H1 (cell line): ENCODE data around the gene IER5.

Experiments
- ASH2L ChIP-seq: fragments of 200-600, 300-600 bp; sonication (generic); IDR thresholded peaks from one replicate; pipeline ENCODE4 v1.7.1; 2017; ENCODE audit warnings: low read length
- CEBPB ChIP-seq: IDR thresholded peaks from 2 replicates; pipeline ENCODE4 v1.6.1; 2012; ENCODE audit warnings: low read depth, low read length
- CTCF ChIP-seq, 3 experiments: IDR thresholded peaks; 1 replicate in 2 of 3; 2 replicates in 1 of 3; pipeline versions ENCODE4 v1.5.1 to v1.6.1; 2011; ENCODE audit warnings: low read length in 3 of 3, mild to moderate bottlenecking in 3 of 3, inconsistent platforms in 2 of 3, low read depth in 1 of 3, moderate library complexity in 1 of 3; ENCODE audit not compliant: insufficient read depth in 1 of 3; ENCODE audit errors: control extremely low read depth in 1 of 3
- EGR1 ChIP-seq: IDR thresholded peaks from 2 replicates; pipeline ENCODE4 v1.6.1; 2011; ENCODE audit warnings: low read depth, low read length, borderline replicate concordance
- EZH2 ChIP-seq: fragments of 200-600 bp; sonication (generic); IDR thresholded peaks from 2 replicates; pipeline ENCODE4 v1.7.1; 2012; ENCODE audit warnings: low read depth, mild to moderate bottlenecking, moderate library complexity, low read length, inconsistent platforms; ENCODE audit not compliant: severe bottlenecking
- GTF2F1 ChIP-seq: IDR thresholded peaks from 2 replicates; pipeline ENCODE4 v1.6.1; 2012; ENCODE audit warnings: low read depth, low read length, improper control_type of control experiment, borderline replicate concordance
- MAFK ChIP-seq: IDR thresholded peaks from 2 replicates; pipeline ENCODE4 v1.6.1; 2012; ENCODE audit warnings: low read depth, mild to moderate bottlenecking, improper control_type of control experiment, low read length
- NRF1 ChIP-seq: IDR thresholded peaks from 2 replicates; pipeline ENCODE4 v1.6.1; 2011; ENCODE audit warnings: mild to moderate bottlenecking, low read depth, low read length, improper control_type of control experiment
- POLR2A ChIP-seq, 2 experiments: IDR thresholded peaks; 1 replicate in 1 of 2; 2 replicates in 1 of 2; pipeline ENCODE4 v1.6.1; 2011; ENCODE audit warnings: low read depth in 2 of 2, low read length in 2 of 2, mild to moderate bottlenecking in 2 of 2; ENCODE audit errors: control extremely low read depth in 1 of 2
- POLR2AphosphoS5 ChIP-seq: IDR thresholded peaks from 2 replicates; pipeline ENCODE4 v1.6.1; 2011; ENCODE audit warnings: low read depth, low read length
- RXRA ChIP-seq: IDR thresholded peaks from 2 replicates; pipeline ENCODE4 v1.6.1; 2011; ENCODE audit warnings: low read depth, mild to moderate bottlenecking, low read length, moderate library complexity; ENCODE audit not compliant: insufficient read depth
- SIRT6 ChIP-seq: IDR thresholded peaks from one replicate; pipeline ENCODE4 v1.7.1; 2012; ENCODE audit warnings: low read length, inconsistent platforms
- SP2 ChIP-seq: IDR thresholded peaks from 2 replicates; pipeline ENCODE4 v1.6.1; 2012; ENCODE audit warnings: mild to moderate bottlenecking, low read length, inconsistent platforms
- ZNF274 ChIP-seq: IDR thresholded peaks from 2 replicates; pipeline ENCODE4 v1.7.0; 2012; ENCODE audit warnings: low read length, borderline replicate concordance; ENCODE audit errors: extremely low read depth

GRCh38 chr1:181122222-181122621, 33.7 kb downstream of the IER5 start:
- no peak for TF ChIP-seq SP2
- no peak for TF ChIP-seq CTCF (IDR thresholded peaks at IDR 0.05; ENCODE audit: control extremely low read depth in 1 of 3, insufficient read depth in 1 of 3, low read depth in 1 of 3, low read length in 3 of 3)
- no peak for TF ChIP-seq ZNF274
- TF ChIP-seq EZH2 = no peak
- no peak for TF ChIP-seq POLR2AphosphoS5
- TF ChIP-seq CEBPB = no peak
- TF ChIP-seq NRF1 = no peak
- TF ChIP-seq GTF2F1 = no peak
- no peak for TF ChIP-seq MAFK
- no peak for TF ChIP-seq SIRT6
- no peak for TF ChIP-seq POLR2A (IDR thresholded peaks at IDR 0.05; ENCODE audit: control extremely low read depth in 1 of 2, low read depth in 2 of 2, low read length in 2 of 2)
- no peak for TF ChIP-seq ASH2L
- TF ChIP-seq EGR1 = no peak
- no peak for TF ChIP-seq RXRA
